Upper lobe of left lung (tissue), 4 donors: ENCODE measurements around the gene GARRE1.

Experiments used
- CTCF ChIP-seq, 6 experiments: fragments of 450-650 bp in 4 of 6; fragments of 200-600 bp in 2 of 6; sonication (generic) in 2 of 6; IDR thresholded peaks; one replicate each; pipeline ENCODE4 v1.5.1; 2016 to 2019; ENCODE audit warnings: antibody characterized with exemption in 6 of 6
- POLR2A ChIP-seq, 4 donors: fragments of 450-650 bp; IDR thresholded peaks; one replicate each; pipeline ENCODE4 v1.5.1; 2016 to 2017; ENCODE audit warnings: antibody characterized with exemption in 4 of 4, mild to moderate bottlenecking in 2 of 4

- TF ChIP-seq CTCF (IDR thresholded peaks at IDR 0.05) = no peak
- TF ChIP-seq POLR2A (IDR thresholded peaks at IDR 0.05) = no peak
These were observed 46.6 kb downstream of the GARRE1 start for GRCh38 chr19:34300962-34301361.
